GM18507 (cell line): Measurements from ENCODE around the gene LEMD1.

Source experiments
- DNase-seq: peaks from one replicate; pipeline ENCODE4 v3.0.0; 2011; ENCODE audit warnings: low read depth; ENCODE audit not compliant: insufficient read length; ENCODE audit errors: extremely low spot score
- FAIRE-seq: peaks from 2 replicates; lab custom pipeline; 2011; peaks lifted over from hg19 to GRCh38; lab: Jason Lieb, UNC

Gene LEMD1

GRCh38 chr1:205360891-205361290 is 61.0 kb downstream of the LEMD1 start:
- DNase-seq (no peak), FAIRE-seq (no peak)

- DNase-seq = no peak
- no peak for FAIRE-seq
Observed at GRCh38 chr1:205359771-205360565, 61.9 kb downstream of the LEMD1 start.

GRCh38 chr1:205358579-205358978 is 63.3 kb downstream of the LEMD1 start:
- FAIRE-seq (no peak), DNase-seq (no peak)

GRCh38 chr1:205357567-205357966 is 64.3 kb downstream of the LEMD1 start:
- no peak for FAIRE-seq
- DNase-seq = no peak

- no peak for FAIRE-seq
- no peak for DNase-seq
Observed at GRCh38 chr1:205356440-205357139, 65.3 kb downstream of the LEMD1 start, which contains the start of gene KLHDC8A. Gene KLHDC8A, minus strand, starts transcription at chr1:205356922. Its CDS starts 13,318 bp downstream, at chr1:205343604.

GRCh38 chr1:205355075-205355453 is 66.8 kb downstream of the LEMD1 start:
- DNase-seq (no peak), FAIRE-seq (no peak)

GRCh38 chr1:205354259-205355074 is 67.4 kb downstream of the LEMD1 start:
- no peak for DNase-seq
- peak; percentile 78 for FAIRE-seq

- DNase-seq = no peak
- no peak for FAIRE-seq
Observed at GRCh38 chr1:205353612-205354011, 68.2 kb downstream of the LEMD1 start.

- no peak for FAIRE-seq
Observed at GRCh38 chr1:205353191-205353590, 68.7 kb downstream of the LEMD1 start.

GRCh38 chr1:205351984-205352713 is 69.7 kb downstream of the LEMD1 start:
- FAIRE-seq = no peak
- DNase-seq = no peak

More at GRCh38 chr1:205353191-205353590, 68.7 kb downstream of the LEMD1 start:
- DNase-seq = no peak

GRCh38 chr1:205350691-205351141 is 71.1 kb downstream of the LEMD1 start:
- no peak for DNase-seq
- no peak for FAIRE-seq

GRCh38 chr1:205350124-205350523 is 71.7 kb downstream of the LEMD1 start:
- FAIRE-seq = no peak
- no peak for DNase-seq

- no peak for DNase-seq
- no peak for FAIRE-seq
Observed at GRCh38 chr1:205348554-205349487, 73.0 kb downstream of the LEMD1 start.

- no peak for FAIRE-seq
- DNase-seq = no peak
Observed at GRCh38 chr1:205346956-205347574, 74.8 kb downstream of the LEMD1 start.

- DNase-seq (no peak), FAIRE-seq (no peak)
Observed at GRCh38 chr1:205345761-205346160, 76.1 kb downstream of the LEMD1 start.

- no peak for FAIRE-seq
- DNase-seq = no peak
Observed at GRCh38 chr1:205344066-205344928, 77.6 kb downstream of the LEMD1 start.
